B cell (primary cell): ENCODE data around the gene ATG13. TPM values are rescaled to one million over a fixed set of nuclear protein-coding genes. Genes with fewer than 3 reads are reported as not detected.
A peak's percentile ranks its signal among the peaks of the same experiment; 100 is the strongest.

Source experiments
- ATAC-seq: fragments of 200-7000 bp; cut with Tn5 transposase; one replicate; pipeline ENCODE4 v1.10.0; 2021; ENCODE audit warnings: low read depth, mild to moderate bottlenecking, moderate number of reproducible peaks, moderate library complexity
- CTCF ChIA-PET: fragments of 350-600 bp; sonication (Branson Sonifier 250); formaldehyde crosslinking; loops from one replicate; lab custom pipeline; 2021; ENCODE audit warnings: antibody characterized with exemption, inconsistent platforms; lab: Charles Lee
- POLR2A ChIA-PET: fragments of 350-600 bp; sonication (Branson Sonifier 250); formaldehyde crosslinking; loops from one replicate; lab custom pipeline; 2021; ENCODE audit warnings: antibody characterized with exemption; lab: Charles Lee
- DNase-seq: peaks from one replicate; pipeline ENCODE4 v3.0.0; 2013
- H2AFZ ChIP-seq: 2 replicates; pipeline ENCODE4 v1.6.1; 2012; ENCODE audit warnings: mild to moderate bottlenecking, low read depth, low read length; ENCODE audit not compliant: insufficient read depth, poor library complexity, severe bottlenecking
- H3K27ac ChIP-seq, 2 donors: 1 replicate in 1 of 2; 2 replicates in 1 of 2; pipeline ENCODE4 v1.5.1; 2012 to 2013; ENCODE audit warnings: low read length in 2 of 2, mild to moderate bottlenecking in 2 of 2, moderate library complexity in 1 of 2
- H3K27me3 ChIP-seq, 4 experiments: fragments of 200-600 bp in 1 of 4; sonication (generic) in 1 of 4; replicated peaks in 1 of 4; 1 replicate in 2 of 4; 2 replicates in 2 of 4; pipeline versions ENCODE4 v1.6.1 to v1.7.0; 2013 to 2016; ENCODE audit warnings: low read length in 3 of 4, mild to moderate bottlenecking in 2 of 4, mixed read lengths in 1 of 4, moderate library complexity in 1 of 4; ENCODE audit not compliant: insufficient read depth in 4 of 4, control insufficient read depth in 3 of 4; ENCODE audit errors: control extremely low read depth in 1 of 4
- H3K36me3 ChIP-seq, 2 experiments: replicated peaks in 1 of 2; 1 replicate in 1 of 2; 2 replicates in 1 of 2; pipeline versions ENCODE4 v1.6.1 to v1.7.1; 2013; ENCODE audit warnings: low read length in 1 of 2; ENCODE audit not compliant: insufficient read depth in 2 of 2, control insufficient read depth in 1 of 2; ENCODE audit errors: control extremely low read depth in 1 of 2, extremely low read depth in 1 of 2
- H3K4me1 ChIP-seq, 2 donors: fragments of 200-600 bp in 1 of 2; sonication (generic) in 1 of 2; 1 replicate in 1 of 2; 2 replicates in 1 of 2; pipeline versions ENCODE4 v1.5.1 to v1.6.1; 2013 to 2017; ENCODE audit warnings: low read length in 2 of 2; ENCODE audit not compliant: control insufficient read depth in 2 of 2, insufficient read depth in 2 of 2
- H3K4me2 ChIP-seq: replicated peaks from 2 replicates; pipeline ENCODE3; 2012; ENCODE audit warnings: mild to moderate bottlenecking, low read depth, low read length; ENCODE audit not compliant: poor library complexity, severe bottlenecking
- H3K4me3 ChIP-seq, 5 experiments: fragments of 200-600 bp in 1 of 5; sonication (generic) in 1 of 5; 1 replicate in 3 of 5; 2 replicates in 2 of 5; pipeline versions ENCODE4 v1.5.1 to v1.7.0; 2011 to 2016; ENCODE audit warnings: low read length in 4 of 5, mild to moderate bottlenecking in 4 of 5, low read depth in 2 of 5, control low read depth in 1 of 5, moderate library complexity in 1 of 5; ENCODE audit not compliant: insufficient read depth in 1 of 5; ENCODE audit errors: control extremely low read depth in 1 of 5, extremely low read depth in 1 of 5
- H3K79me2 ChIP-seq: fragments of 200-600 bp; sonication (generic); one replicate; pipeline ENCODE4 v1.6.0; 2016; ENCODE audit warnings: low read length; ENCODE audit not compliant: control insufficient read depth, insufficient read depth
- H3K9ac ChIP-seq: fragments of 200-600 bp; sonication (generic); 2 replicates; pipeline ENCODE4 v1.6.1; 2017; ENCODE audit warnings: mild to moderate bottlenecking, low read length, moderate library complexity
- H3K9me3 ChIP-seq, 3 donors: one replicate each; pipeline versions ENCODE4 v1.6.1 to v1.7.1; 2013; ENCODE audit warnings: low read length in 2 of 3; ENCODE audit not compliant: control insufficient read depth in 2 of 3, insufficient read depth in 1 of 3; ENCODE audit errors: control extremely low read depth in 1 of 3
- H4K20me1 ChIP-seq: 2 replicates; pipeline ENCODE4 v1.6.0; 2012; ENCODE audit warnings: mild to moderate bottlenecking, low read length; ENCODE audit not compliant: insufficient read depth, control insufficient read depth, poor library complexity, severe bottlenecking
- H3K27ac Mint-ChIP-seq: one replicate; pipeline ENCODE4 v1.8.0; 2021; ENCODE audit warnings: mixed read lengths
- H3K27me3 Mint-ChIP-seq: one replicate; pipeline ENCODE4 v1.8.0; 2021; ENCODE audit warnings: mixed read lengths
- H3K4me1 Mint-ChIP-seq: one replicate; pipeline ENCODE4 v1.8.0; 2021; ENCODE audit warnings: mixed read lengths
- H3K4me3 Mint-ChIP-seq: one replicate; pipeline ENCODE4 v1.8.0; 2021; ENCODE audit warnings: mixed read lengths
- H3K9me3 Mint-ChIP-seq: one replicate; pipeline ENCODE4 v1.8.0; 2022; ENCODE audit warnings: mixed read lengths; ENCODE audit not compliant: insufficient read depth
- CTCF ChIP-seq: fragments of 200-600 bp; IDR thresholded peaks from one replicate; pipeline ENCODE4 v1.8.0; 2022; ENCODE audit warnings: antibody characterized with exemption, mild to moderate bottlenecking
- EZH2 ChIP-seq: IDR thresholded peaks from 2 replicates; pipeline ENCODE4 v1.6.1; 2012; ENCODE audit warnings: borderline replicate concordance, low read depth, mild to moderate bottlenecking, moderate library complexity, low read length; ENCODE audit not compliant: insufficient read depth, poor library complexity, severe bottlenecking
- WGBS: methylation state at CpG from one replicate; pipeline ENCODE4 v1.1.5; 2013; ENCODE audit warnings: missing lambda C conversion rate; ENCODE audit not compliant: insufficient coverage; 5-methylcytosine and 5-hydroxymethylcytosine counted together
- intact Hi-C: fragments of 100-400 bp; cut with micrococcal nuclease; formaldehyde crosslinking; loops from one replicate; pipeline ENCODE4 v1.10.0; 2022
- polyA plus RNA-seq: library from polyadenylated mRNA; depleted of rRNA; stranded (reverse); fragments of >200 nt; gene quantifications from 2 replicates; pipeline ENCODE4 v1.2.3, GENCODE V29; 2012
- total RNA-seq, 2 donors: library from RNA; stranded (reverse); fragments of 120-200 nt in 1 of 2; gene quantifications; 1 replicate in 1 of 2; 2 replicates in 1 of 2; pipeline versions ENCODE4 v1.2.3 to v1.2.4, GENCODE V29; 2013 to 2022

Gene ATG13
- total and polyA plus RNA-seq, 2 donors (not counting 1 experiment from before 2014, with no cell fraction given), result 48.5 to 88.8 TPM

GRCh38 chr11:46701078-46701654 lies 83.8 kb downstream of the ATG13 start:
- Mint-ChIP-seq H3K4me3 (peak overlapping the region; percentile 96), H3K27me3 (no peaks in the 10 kb centered on the region), H3K4me1 (peaks cover 42% of the 10 kb centered on the region), H3K27ac (peak overlapping the region; percentile 93), H3K9me3 (no peaks in the 10 kb centered on the region)
- Histone ChIP-seq H3K79me2 (peaks cover 85% of the 10 kb centered on the region), H3K27me3 (no peaks in the 10 kb centered on the region), H3K4me3 (peak overlapping the region; percentile 87 to 100 (median 98)), H2AFZ (peak overlapping the region; percentile 98), H3K36me3 (peaks cover 3 to 40% of the 10 kb centered on the region in 2 experiments), H3K4me2 (peak overlapping the region; percentile 94), H3K27ac (peak overlapping the region; percentile 47 to 86), H3K9ac (peak overlapping the region; percentile 88), H3K4me1 (peaks cover 30 to 39% of the 10 kb centered on the region in 2 donors), H4K20me1 (peaks cover 31% of the 10 kb centered on the region), H3K9me3 (no peaks in the 10 kb centered on the region)
- ChIA-PET POLR2A (interaction anchor here (0.6 to 1.1 kb wide), 3 partner anchors 84 to 697 kb away, joined by 3 to 4 read pairs (median 3); partner anchors contain the start of genes ATG13, DDB2 and HARBI1), CTCF (interaction anchor here (0.8 to 1.7 kb wide), 4 partner anchors 82 to 126 kb away, joined by 3 read pairs; partner anchors contain the start of genes AMBRA1, ATG13 and HARBI1)
- ATAC-seq (no peak), DNase-seq (no peak)
- intact Hi-C loops, result loop anchor here (2.0 to 5.0 kb wide), 5 partner anchors 236 to 1554 kb away; partner anchors contain the start of genes ARFGAP2, CSTPP1, FNBP4 and PRDM11
- WGBS, result 1% methylated on average over 29 of the region's 29 CpGs
- TF ChIP-seq CTCF (no peak), EZH2 (no peak)

- H4K20me1 ChIP-seq, result no peaks in the 10 kb centered on the region
- Mint-ChIP-seq H3K27me3 (no peaks in the 10 kb centered on the region), H3K27ac (no peak overlapping the region), H3K9me3 (no peaks in the 10 kb centered on the region), H3K4me1 (peaks cover 22% of the 10 kb centered on the region), H3K4me3 (no peak overlapping the region)
- no peak overlapping the region for H3K27ac ChIP-seq
- H3K27me3 ChIP-seq, result no peaks in the 10 kb centered on the region
- H3K4me3 ChIP-seq, result no peak overlapping the region
- H2AFZ ChIP-seq, result no peak overlapping the region
- no peak overlapping the region for H3K9ac ChIP-seq
- no peak overlapping the region for H3K4me2 ChIP-seq
- 99% methylated on average over 29 of the region's 31 CpGs for WGBS
- ChIA-PET CTCF (no interaction called here), POLR2A (no interaction called here)
- TF ChIP-seq CTCF (no peak), EZH2 (no peak)
- intact Hi-C loops, result no loop called here
- ATAC-seq, result no peak
- peaks cover 45% of the 10 kb centered on the region for H3K79me2 ChIP-seq
- no peak for DNase-seq
- H3K4me1 ChIP-seq, result peaks cover 12 to 16% of the 10 kb centered on the region in 2 donors
- no peaks in the 10 kb centered on the region for H3K9me3 ChIP-seq
- H3K36me3 ChIP-seq, result peaks cover 1 to 52% of the 10 kb centered on the region in 2 experiments
These were observed 87.8 kb downstream of the ATG13 start for GRCh38 chr11:46705070-46705688.
